ENCODE data around the gene GSX2.
"Not testable (repeated sequence)": the region's sequence is repeated elsewhere in the genome, so short reads cannot be mapped to it uniquely, and the experiment has no call there.

Gene GSX2

GRCh38 chr4:54107951-54108748 is 8.2 kb downstream of the GSX2 start:
- DNase-seq = no peak

GRCh38 chr4:54109241-54110018 is 9.5 kb downstream of the GSX2 start:
- no peak for DNase-seq

- DNase-seq = no peak
Observed at GRCh38 chr4:54110019-54110416, 10.1 kb downstream of the GSX2 start.

DNA sequence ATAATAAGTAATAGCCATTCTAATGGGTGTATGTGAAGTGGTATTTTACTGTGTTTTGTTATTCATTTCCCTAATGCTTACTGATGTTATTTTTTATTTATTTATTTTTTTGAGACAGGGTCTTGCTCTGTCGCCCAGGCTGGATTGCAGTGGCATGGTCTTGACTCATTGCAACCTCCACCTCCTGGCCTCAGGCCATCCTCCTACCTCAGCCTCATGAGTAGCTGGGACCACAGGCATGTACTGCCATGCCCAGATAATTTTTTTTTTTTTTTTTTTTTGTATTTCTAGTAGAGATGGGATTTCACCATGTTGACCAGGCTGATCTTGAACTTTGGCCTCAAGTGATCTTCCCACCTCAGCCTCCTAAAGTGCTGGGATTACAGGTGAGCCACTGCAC is 13.2 kb downstream of the GSX2 start:
- not testable (repeated sequence) for DNase-seq

- DNase-seq = not testable (repeated sequence)
Observed at GRCh38 chr4:54116246-54116645, 16.3 kb downstream of the GSX2 start.

GRCh38 chr4:54118850-54119589 is 19.1 kb downstream of the GSX2 start:
- no peak for DNase-seq

DNA sequence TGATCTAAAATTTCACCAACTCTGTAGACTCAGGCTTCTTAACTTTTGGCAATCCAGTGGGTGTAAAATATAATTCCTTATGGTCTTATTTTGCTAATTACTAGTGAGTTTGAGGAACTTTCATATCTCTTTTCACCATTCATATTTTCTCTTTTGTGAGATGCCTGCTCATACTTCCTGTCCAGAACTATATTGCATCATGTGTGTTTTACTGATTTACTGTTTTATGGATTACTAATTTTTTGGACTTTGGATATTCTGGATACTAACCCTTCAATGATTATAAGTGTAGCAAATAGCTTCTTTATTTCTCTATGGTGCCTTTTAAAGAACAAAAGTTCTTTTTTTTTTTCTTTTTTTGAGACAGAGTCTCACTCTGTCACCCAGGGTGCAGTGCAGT is 20.6 kb downstream of the GSX2 start:
- no peak for DNase-seq

GRCh38 chr4:54127660-54128059 is 27.7 kb downstream of the GSX2 start:
- DNase-seq = no peak

DNA sequence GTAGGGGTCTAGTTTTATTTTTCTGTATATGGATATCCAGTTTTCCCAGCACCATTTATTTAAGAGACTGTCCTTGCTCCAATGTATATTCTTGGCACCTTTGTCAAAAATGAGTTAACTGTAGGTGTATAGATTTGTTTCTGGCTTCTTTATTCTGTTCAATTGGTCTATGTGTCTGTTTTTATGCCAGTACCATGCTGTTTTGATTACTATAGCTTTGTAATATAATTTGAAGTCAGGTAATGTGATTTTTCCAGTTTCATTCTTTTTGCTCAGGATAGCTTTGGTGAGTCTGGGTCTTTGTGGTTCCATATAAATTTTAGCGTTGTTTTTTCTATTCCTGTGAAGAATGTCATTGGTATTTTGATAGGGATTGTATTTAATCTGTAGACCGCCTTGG is 28.7 kb downstream of the GSX2 start:
- not testable (repeated sequence) for DNase-seq

- DNase-seq = no peak
Observed at GRCh38 chr4:54139332-54139731, 39.4 kb downstream of the GSX2 start.

DNA sequence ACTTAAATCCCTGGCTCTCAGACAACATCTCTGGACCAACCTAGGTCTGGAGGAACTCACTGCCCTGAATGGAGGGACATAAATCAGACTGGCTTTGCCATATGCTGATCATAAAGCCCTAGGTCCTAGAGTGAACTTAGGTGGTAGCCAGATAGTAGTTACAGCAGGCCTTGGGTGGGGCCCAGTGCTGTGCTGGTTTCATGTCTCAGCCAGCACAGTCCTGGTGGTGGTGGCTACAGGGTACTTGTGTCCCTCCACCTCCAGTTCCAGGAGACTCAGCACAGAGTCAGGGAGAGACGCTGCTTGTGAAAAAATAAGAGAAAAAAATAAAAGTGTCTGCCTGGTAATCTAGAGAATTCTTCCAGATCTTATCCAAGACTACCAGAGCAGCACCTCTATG is 40.3 kb downstream of the GSX2 start:
- no peak for DNase-seq

GRCh38 chr4:54144199-54144598 is 44.2 kb downstream of the GSX2 start:
- DNase-seq = no peak

- DNase-seq = no peak
Observed at GRCh38 chr4:54144661-54145171, 44.8 kb downstream of the GSX2 start.

DNA sequence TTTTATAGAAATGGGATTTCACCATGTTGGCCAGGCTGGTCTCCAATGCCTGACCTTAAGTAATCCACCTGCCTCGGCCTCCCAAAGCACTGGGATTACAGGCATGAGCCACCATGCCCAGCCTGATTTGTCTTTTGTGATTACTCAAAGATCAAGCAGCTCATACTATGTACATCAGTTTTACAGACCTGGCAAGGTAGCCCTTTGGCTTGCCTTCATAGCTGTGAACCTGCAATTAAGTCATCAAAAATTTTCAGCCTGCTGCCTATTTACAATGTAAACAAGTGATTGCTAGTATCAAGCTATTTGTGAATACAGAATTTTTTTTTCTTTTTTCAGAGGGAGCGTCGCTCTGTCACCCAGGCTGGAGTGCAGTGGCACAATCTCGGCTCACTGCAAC is 46.2 kb downstream of the GSX2 start:
- no peak for DNase-seq

DNA sequence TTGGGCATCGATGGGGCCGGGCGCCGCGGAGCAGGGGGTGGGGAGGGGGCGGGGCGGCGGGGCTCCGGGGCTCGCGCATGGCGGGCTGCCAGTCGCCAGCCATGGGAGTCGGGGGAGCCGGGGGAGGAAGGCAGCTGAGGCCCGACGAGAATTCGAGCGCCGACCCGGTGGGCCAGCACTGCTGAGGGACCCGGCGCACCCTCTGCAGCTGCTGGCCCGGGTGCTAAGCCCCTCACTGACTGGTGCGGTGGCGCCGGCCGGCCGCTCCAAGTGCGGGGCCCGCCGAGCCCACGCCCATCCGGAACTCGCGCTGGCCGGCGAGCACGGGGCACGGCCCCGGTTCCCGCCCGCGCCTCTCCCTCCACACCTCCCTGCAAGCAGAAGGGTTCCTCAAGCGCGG is 49.4 kb downstream of the GSX2 start:
- DNase-seq = no peak
